NCI-H2227 (cell line): ENCODE results near the gene XPNPEP3.
"Not testable (repeated sequence)": the region's sequence is repeated elsewhere in the genome, so short reads cannot be mapped to it uniquely, and the experiment has no call there.

Experiments
- DNase-seq: peaks from one replicate; lab custom pipeline; 2025; ENCODE audit not compliant: unreplicated experiment; lab: John Stamatoyannopoulos, UW

Gene XPNPEP3

GRCh38 chr22:40855979-40856512 is 902 bp upstream of the XPNPEP3 start:
- peak; percentile 39 for DNase-seq

GRCh38 chr22:40857309-40857855 is 434 bp downstream of the XPNPEP3 start:
- peak; percentile 29 for DNase-seq

- DNase-seq: no peak
These were observed 5.1 kb downstream of the XPNPEP3 start, which contains the start of gene DNAJB7 for GRCh38 chr22:40862013-40862412. DNAJB7 (minus strand) TSS chr22:40862113; CDS start chr22:40861994, 119 bp downstream.

- DNase-seq: no peak
These were observed 5.6 kb downstream of the XPNPEP3 start for GRCh38 chr22:40862537-40862936.

GRCh38 chr22:40867109-40867508 is 10.2 kb downstream of the XPNPEP3 start:
- no peak for DNase-seq

- DNase-seq: not testable (repeated sequence)
These were observed 11.4 kb downstream of the XPNPEP3 start for GRCh38 chr22:40868379-40868778.

GRCh38 chr22:40874016-40874415 is 17.1 kb downstream of the XPNPEP3 start:
- no peak for DNase-seq

- DNase-seq: no peak
These were observed 18.2 kb downstream of the XPNPEP3 start for GRCh38 chr22:40875111-40875510.

GRCh38 chr22:40876907-40877306 is 20.0 kb downstream of the XPNPEP3 start:
- DNase-seq: no peak

GRCh38 chr22:40877488-40877887 is 20.5 kb downstream of the XPNPEP3 start:
- DNase-seq: no peak

GRCh38 chr22:40878922-40879321 is 22.0 kb downstream of the XPNPEP3 start:
- no peak for DNase-seq

- DNase-seq: no peak
These were observed 32.2 kb downstream of the XPNPEP3 start for GRCh38 chr22:40889116-40889515.

GRCh38 chr22:40890881-40891280 is 33.9 kb downstream of the XPNPEP3 start:
- no peak for DNase-seq

GRCh38 chr22:40894417-40894816 is 37.5 kb downstream of the XPNPEP3 start:
- DNase-seq: no peak

GRCh38 chr22:40898850-40899357 is 42.0 kb downstream of the XPNPEP3 start:
- DNase-seq: peak; percentile 67

- DNase-seq: no peak
These were observed 47.2 kb downstream of the XPNPEP3 start for GRCh38 chr22:40904101-40904500.

GRCh38 chr22:40908895-40909294 is 51.9 kb downstream of the XPNPEP3 start:
- DNase-seq: peak; percentile 27

GRCh38 chr22:40911772-40912171 is 54.8 kb downstream of the XPNPEP3 start:
- no peak for DNase-seq

GRCh38 chr22:40912987-40913386 is 56.0 kb downstream of the XPNPEP3 start:
- not testable (repeated sequence) for DNase-seq

GRCh38 chr22:40919446-40919845 is 62.5 kb downstream of the XPNPEP3 start:
- DNase-seq: no peak

GRCh38 chr22:40920526-40920925 is 63.6 kb downstream of the XPNPEP3 start:
- DNase-seq: no peak

- peak; percentile 45 for DNase-seq
These were observed 65.7 kb downstream of the XPNPEP3 start for GRCh38 chr22:40922484-40923303.
